HepG2 (cell line): ENCODE measurements around the gene INKA2. TPM values are rescaled to one million over a fixed set of nuclear protein-coding genes. Genes with fewer than 3 reads are reported as not detected.

Source experiments
- ARHGAP35 ChIP-seq: sonication (generic); formaldehyde crosslinking; IDR thresholded peaks from 2 replicates; pipeline ENCODE4 v1.9.0; 2022; ENCODE audit warnings: mild to moderate bottlenecking, inconsistent platforms, moderate library complexity, missing genetic modification reagents, borderline replicate concordance
- GFI1 ChIP-seq: sonication (generic); formaldehyde crosslinking; IDR thresholded peaks from 2 replicates; pipeline ENCODE4 v1.5.0; 2020; ENCODE audit warnings: missing genetic modification reagents, mild to moderate bottlenecking, borderline replicate concordance
- HMG20B ChIP-seq: conservative IDR thresholded peaks from 2 replicates; pipeline ENCODE4 v1.6.1; 2016; ENCODE audit warnings: missing genetic modification reagents, missing compliant biosample characterization
- NR2F1 ChIP-seq, 2 experiments: fragments of 450-650 bp in 1 of 2; formaldehyde crosslinking in 1 of 2; IDR thresholded peaks; 2 replicates each; pipeline versions ENCODE4 v1.5.0 to v1.6.1; 2016 to 2020; ENCODE audit warnings: mild to moderate bottlenecking in 1 of 2, missing compliant biosample characterization in 1 of 2, missing genetic modification reagents in 1 of 2, moderate library complexity in 1 of 2
- PAF1 ChIP-seq: IDR thresholded peaks from 2 replicates; pipeline ENCODE4 v1.6.1; 2016; ENCODE audit warnings: missing genetic modification reagents, missing compliant biosample characterization
- PCBP2 ChIP-seq: fragments of 200-400 bp; formaldehyde crosslinking; optimal IDR thresholded peaks from 2 replicates; pipeline ENCODE3; 2018; ENCODE audit warnings: low read length, low read depth; ENCODE audit not compliant: poor library complexity, severe bottlenecking
- REPIN1 ChIP-seq: sonication (generic); formaldehyde crosslinking; IDR thresholded peaks from 2 replicates; pipeline ENCODE4 v1.8.0; 2022; ENCODE audit warnings: missing genetic modification reagents, low read depth, mild to moderate bottlenecking, borderline replicate concordance
- SMARCC2 ChIP-seq: fragments of 450-650 bp; IDR thresholded peaks from 2 replicates; pipeline ENCODE4 v1.6.1; 2017; ENCODE audit warnings: antibody characterized with exemption, mild to moderate bottlenecking
- ZBTB7A ChIP-seq: sonication (generic); formaldehyde crosslinking; IDR thresholded peaks from 2 replicates; pipeline ENCODE4 v1.8.0; 2022; ENCODE audit warnings: mild to moderate bottlenecking, missing genetic modification reagents
- ZKSCAN1 ChIP-seq: fragments of 150-350 bp; IDR thresholded peaks from 2 replicates; pipeline ENCODE4 v1.6.1; 2014; ENCODE audit warnings: low read length
- ZNF101 ChIP-seq: sonication (generic); formaldehyde crosslinking; IDR thresholded peaks from 2 replicates; pipeline ENCODE4 v1.4.0; 2020; ENCODE audit warnings: mild to moderate bottlenecking, low read depth, missing genetic modification reagents, borderline replicate concordance
- ZNF503 ChIP-seq: sonication (generic); formaldehyde crosslinking; IDR thresholded peaks from 2 replicates; pipeline ENCODE4 v1.4.0; 2020; ENCODE audit warnings: missing genetic modification reagents
- ZNF770 ChIP-seq: sonication (generic); formaldehyde crosslinking; IDR thresholded peaks from 2 replicates; pipeline ENCODE4 v1.5.0; 2020; ENCODE audit warnings: mild to moderate bottlenecking, missing genetic modification reagents
- ZNF781 ChIP-seq: sonication (generic); formaldehyde crosslinking; IDR thresholded peaks from 2 replicates; pipeline ENCODE4 v1.5.1; 2020; ENCODE audit warnings: borderline replicate concordance, mild to moderate bottlenecking, missing genetic modification reagents; ENCODE audit errors: not compliant biosample characterization
- ZNF782 ChIP-seq: sonication (generic); formaldehyde crosslinking; IDR thresholded peaks from 2 replicates; pipeline ENCODE4 v1.4.0; 2020; ENCODE audit warnings: missing genetic modification reagents, mild to moderate bottlenecking, borderline replicate concordance
- ZNF883 ChIP-seq: sonication (generic); formaldehyde crosslinking; IDR thresholded peaks from 2 replicates; pipeline ENCODE4 v1.5.1; 2020; ENCODE audit warnings: mild to moderate bottlenecking, missing genetic modification reagents; ENCODE audit errors: not compliant biosample characterization
- polyA plus RNA-seq, 8 experiments: library from polyadenylated mRNA; depleted of rRNA in 3 of 8; stranded (reverse) in 7 of 8; unstranded in 1 of 8; fragments of >200 nt; fragmentation: Illumina TruSeq in 4 of 8; extraction: Trizol in 4 of 8; gene quantifications; 2 replicates each; pipeline versions ENCODE4 v1.2.1 to v1.2.3, GENCODE V29; 2011 to 2016; ENCODE audit warnings: low read depth in 4 of 8, missing spikeins in 1 of 8, mixed read lengths in 1 of 8; ENCODE audit not compliant: insufficient read depth in 1 of 8
- total RNA-seq, 5 experiments: library from RNA; depleted of rRNA; stranded (reverse); fragments of >200 nt; fragmentation: Illumina TruSeq; extraction: Trizol; gene quantifications; 2 replicates each; pipeline ENCODE4 v1.2.3, GENCODE V29; 2016; ENCODE audit warnings: low read depth in 1 of 5
- TF ChIP-seq, protein P1 (sequence below): sonication (generic); formaldehyde crosslinking; IDR thresholded peaks from 2 replicates; pipeline ENCODE4 v1.5.0; 2020; ENCODE audit warnings: mild to moderate bottlenecking, missing genetic modification reagents, borderline replicate concordance
- TF ChIP-seq, protein P2 (sequence below): IDR thresholded peaks from 2 replicates; pipeline ENCODE4 v1.6.1; 2012; ENCODE audit warnings: low read depth, low read length, improper control_type of control experiment

Gene INKA2
- total and polyA plus RNA-seq, 2 of the 13 experiments (the other 11 are each of a cell fraction or from before 2014, with no cell fraction given), result 2.6 to 4.6 TPM

GRCh38 chr1:111739194-111739924, at the start of gene INKA2 (continued):
- TF ChIP-seq, protein P1, sequence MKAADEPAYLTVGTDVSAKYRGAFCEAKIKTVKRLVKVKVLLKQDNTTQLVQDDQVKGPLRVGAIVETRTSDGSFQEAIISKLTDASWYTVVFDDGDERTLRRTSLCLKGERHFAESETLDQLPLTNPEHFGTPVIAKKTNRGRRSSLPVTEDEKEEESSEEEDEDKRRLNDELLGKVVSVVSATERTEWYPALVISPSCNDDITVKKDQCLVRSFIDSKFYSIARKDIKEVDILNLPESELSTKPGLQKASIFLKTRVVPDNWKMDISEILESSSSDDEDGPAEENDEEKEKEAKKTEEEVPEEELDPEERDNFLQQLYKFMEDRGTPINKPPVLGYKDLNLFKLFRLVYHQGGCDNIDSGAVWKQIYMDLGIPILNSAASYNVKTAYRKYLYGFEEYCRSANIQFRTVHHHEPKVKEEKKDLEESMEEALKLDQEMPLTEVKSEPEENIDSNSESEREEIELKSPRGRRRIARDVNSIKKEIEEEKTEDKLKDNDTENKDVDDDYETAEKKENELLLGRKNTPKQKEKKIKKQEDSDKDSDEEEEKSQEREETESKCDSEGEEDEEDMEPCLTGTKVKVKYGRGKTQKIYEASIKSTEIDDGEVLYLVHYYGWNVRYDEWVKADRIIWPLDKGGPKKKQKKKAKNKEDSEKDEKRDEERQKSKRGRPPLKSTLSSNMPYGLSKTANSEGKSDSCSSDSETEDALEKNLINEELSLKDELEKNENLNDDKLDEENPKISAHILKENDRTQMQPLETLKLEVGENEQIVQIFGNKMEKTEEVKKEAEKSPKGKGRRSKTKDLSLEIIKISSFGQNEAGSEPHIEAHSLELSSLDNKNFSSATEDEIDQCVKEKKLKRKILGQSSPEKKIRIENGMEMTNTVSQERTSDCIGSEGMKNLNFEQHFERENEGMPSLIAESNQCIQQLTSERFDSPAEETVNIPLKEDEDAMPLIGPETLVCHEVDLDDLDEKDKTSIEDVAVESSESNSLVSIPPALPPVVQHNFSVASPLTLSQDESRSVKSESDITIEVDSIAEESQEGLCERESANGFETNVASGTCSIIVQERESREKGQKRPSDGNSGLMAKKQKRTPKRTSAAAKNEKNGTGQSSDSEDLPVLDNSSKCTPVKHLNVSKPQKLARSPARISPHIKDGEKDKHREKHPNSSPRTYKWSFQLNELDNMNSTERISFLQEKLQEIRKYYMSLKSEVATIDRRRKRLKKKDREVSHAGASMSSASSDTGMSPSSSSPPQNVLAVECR (CRISPR knock-in tag), result peak; percentile 70
- TF ChIP-seq REPIN1 (peak; percentile 82), ZNF770 (CRISPR knock-in tag) (0 out of 2 replicates have a peak, but pooled peaks have one; percentile 29), HMG20B (CRISPR knock-in tag) (peak; percentile 86), GFI1 (CRISPR knock-in tag) (peak; percentile 67; the same call in 1 of the 2 replicates), ZNF503 (CRISPR knock-in tag) (peak; percentile 75), SMARCC2 (no peak), PAF1 (CRISPR knock-in tag) (no peak), ZNF782 (CRISPR knock-in tag) (peak; percentile 83; the same call in 1 of the 2 replicates), PCBP2 (no peak), NR2F1 (CRISPR knock-in tag; IDR thresholded peaks at IDR 0.05) (no peak), ZNF781 (peak; percentile 97), ARHGAP35 (CRISPR knock-in tag) (peak; percentile 40; the same call in 1 of the 2 replicates), ZNF101 (no peak; the same call in 1 of the 2 replicates), ZKSCAN1 (no peak), ZNF883 (CRISPR knock-in tag) (no peak), ZBTB7A (CRISPR knock-in tag) (0 out of 2 replicates have a peak, but pooled peaks have one; percentile 51)
- TF ChIP-seq, protein P2, sequence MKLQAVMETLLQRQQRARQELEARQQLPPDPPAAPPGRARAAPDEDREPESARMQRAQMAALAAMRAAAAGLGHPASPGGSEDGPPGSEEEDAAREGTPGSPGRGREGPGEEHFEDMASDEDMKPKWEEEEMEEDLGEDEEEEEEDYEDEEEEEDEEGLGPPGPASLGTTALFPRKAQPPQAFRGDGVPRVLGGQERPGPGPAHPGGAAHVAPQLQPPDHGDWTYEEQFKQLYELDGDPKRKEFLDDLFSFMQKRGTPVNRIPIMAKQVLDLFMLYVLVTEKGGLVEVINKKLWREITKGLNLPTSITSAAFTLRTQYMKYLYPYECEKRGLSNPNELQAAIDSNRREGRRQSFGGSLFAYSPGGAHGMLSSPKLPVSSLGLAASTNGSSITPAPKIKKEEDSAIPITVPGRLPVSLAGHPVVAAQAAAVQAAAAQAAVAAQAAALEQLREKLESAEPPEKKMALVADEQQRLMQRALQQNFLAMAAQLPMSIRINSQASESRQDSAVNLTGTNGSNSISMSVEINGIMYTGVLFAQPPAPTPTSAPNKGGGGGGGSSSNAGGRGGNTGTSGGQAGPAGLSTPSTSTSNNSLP, result no peak
